ENCODE measurements around the gene RXRA. TPM values are rescaled to one million over a fixed set of nuclear protein-coding genes. Genes with fewer than 3 reads are reported as not detected.

The RXRA gene
- total RNA-seq, 4 donors from 2014 or later = 53.5 to 61.5 (median 56.5) TPM

GRCh38 chr9:134358662-134359319 is 32.5 kb downstream of the RXRA start:
- no peaks in the 10 kb centered on the region for H3K27me3 ChIP-seq
- no peaks in the 10 kb centered on the region for H3K36me3 ChIP-seq
- H3K4me1 ChIP-seq = peaks cover 0 to 100% (median 70%) of the 10 kb centered on the region in 4 donors
- H3K9me3 ChIP-seq = no peaks in the 10 kb centered on the region
- DNase-seq (ENCODE audit: low spot score in 2 of 2) = no peak
- H3K4me3 ChIP-seq = no peak overlapping the region
- peak overlapping the region; percentile 3 to 94 (median 60) for H3K27ac ChIP-seq
- TF ChIP-seq CTCF (IDR thresholded peaks at IDR 0.05) (no peak), EP300 (IDR thresholded peaks at IDR 0.05) (no peak), POLR2A (IDR thresholded peaks at IDR 0.05) (no peak)
- 55% methylated on average over 14 to 16 of the region's 17 CpGs for WGBS, 2 donors

GRCh38 chr9:134359493-134360179 is 33.4 kb downstream of the RXRA start:
- Histone ChIP-seq H3K27me3 (no peaks in the 10 kb centered on the region), H3K36me3 (no peaks in the 10 kb centered on the region), H3K9me3 (no peaks in the 10 kb centered on the region), H3K27ac (peak overlapping the region in 3 of 4 donors; percentile 51 to 94 (median 69)), H3K4me3 (no peak overlapping the region), H3K4me1 (peaks cover 0 to 100% (median 66%) of the 10 kb centered on the region in 4 donors)
- no peak for TF ChIP-seq CTCF (IDR thresholded peaks at IDR 0.05)
- no peak for TF ChIP-seq POLR2A (IDR thresholded peaks at IDR 0.05)
- TF ChIP-seq EP300 (IDR thresholded peaks at IDR 0.05) = no peak
- no peak for DNase-seq (ENCODE audit: low spot score in 2 of 2)
- WGBS, 2 donors = 83 to 87% methylated on average over 22 to 23 of the region's 23 CpGs

- H3K36me3 ChIP-seq = no peaks in the 10 kb centered on the region
- no peaks in the 10 kb centered on the region for H3K27me3 ChIP-seq
- peak overlapping the region in 2 of 4 donors; percentile 69 to 94 for H3K27ac ChIP-seq
- TF ChIP-seq EP300 (IDR thresholded peaks at IDR 0.05) (no peak), POLR2A (IDR thresholded peaks at IDR 0.05) (no peak), CTCF (IDR thresholded peaks at IDR 0.05) (no peak)
- DNase-seq (ENCODE audit: low spot score in 2 of 2) = no peak
- H3K4me3 ChIP-seq = no peak overlapping the region
- peaks cover 0 to 100% (median 68%) of the 10 kb centered on the region in 4 donors for H3K4me1 ChIP-seq
- no peaks in the 10 kb centered on the region for H3K9me3 ChIP-seq
- WGBS, 2 donors = 91 to 93% methylated on average over 16 to 28 of the region's 30 CpGs
These were observed 34.0 kb downstream of the RXRA start for GRCh38 chr9:134360180-134360759.

GRCh38 chr9:134360897-134361296 is 34.6 kb downstream of the RXRA start:
- no peak for DNase-seq (ENCODE audit: low spot score in 2 of 2)
- Histone ChIP-seq H3K4me3 (no peak overlapping the region), H3K27me3 (no peaks in the 10 kb centered on the region), H3K9me3 (no peaks in the 10 kb centered on the region), H3K27ac (peak overlapping the region in 1 of 4 donors; percentile 94), H3K36me3 (no peaks in the 10 kb centered on the region), H3K4me1 (peaks cover 0 to 100% (median 69%) of the 10 kb centered on the region in 4 donors)
- 73 to 88% methylated on average over 13 to 14 of the region's 14 CpGs for WGBS, 2 donors
- no peak for TF ChIP-seq EP300 (IDR thresholded peaks at IDR 0.05)
- TF ChIP-seq CTCF (IDR thresholded peaks at IDR 0.05) = no peak
- no peak for TF ChIP-seq POLR2A (IDR thresholded peaks at IDR 0.05)

GRCh38 chr9:134361426-134361825 is 35.2 kb downstream of the RXRA start:
- H3K27me3 ChIP-seq = no peaks in the 10 kb centered on the region
- TF ChIP-seq EP300 (IDR thresholded peaks at IDR 0.05) (no peak), POLR2A (IDR thresholded peaks at IDR 0.05) (no peak), CTCF (IDR thresholded peaks at IDR 0.05) (no peak)
- no peak overlapping the region for H3K4me3 ChIP-seq
- no peaks in the 10 kb centered on the region for H3K9me3 ChIP-seq
- WGBS, 2 donors = 79 to 85% methylated on average over 12 to 16 of the region's 16 CpGs
- peaks cover 0 to 100% (median 69%) of the 10 kb centered on the region in 4 donors for H3K4me1 ChIP-seq
- H3K36me3 ChIP-seq = no peaks in the 10 kb centered on the region
- H3K27ac ChIP-seq = peak overlapping the region in 3 of 4 donors; percentile 32 to 94 (median 69)
- DNase-seq (ENCODE audit: low spot score in 2 of 2) = no peak

All from tibial nerve (tissue), 4 donors.